Upper lobe of right lung (tissue), 1 donor: ENCODE measurements around the gene GABRG3. TPM values are rescaled to one million over a fixed set of nuclear protein-coding genes. Genes with fewer than 3 reads are reported as not detected.

ENCODE experiments used
- ATAC-seq: fragments of 200-7000 bp; cut with Tn5 transposase; one replicate; pipeline ENCODE4 v1.9.1; 2020; ENCODE audit warnings: mild to moderate bottlenecking, moderate library complexity
- DNase-seq: peaks from one replicate; pipeline ENCODE4 v3.0.0-alpha.2; 2020
- H3K27ac ChIP-seq: fragments of 200-600 bp; one replicate; pipeline ENCODE4 v1.8.0; 2022
- H3K27me3 ChIP-seq: fragments of 200-600 bp; one replicate; pipeline ENCODE4 v1.8.0; 2022; ENCODE audit warnings: mild to moderate bottlenecking
- H3K36me3 ChIP-seq: fragments of 200-600 bp; one replicate; pipeline ENCODE4 v1.8.0; 2022
- H3K4me1 ChIP-seq: fragments of 200-600 bp; one replicate; pipeline ENCODE4 v1.8.0; 2022
- H3K4me3 ChIP-seq: fragments of 200-600 bp; one replicate; pipeline ENCODE4 v1.8.0; 2022; ENCODE audit warnings: mild to moderate bottlenecking
- H3K9me3 ChIP-seq: fragments of 200-600 bp; one replicate; pipeline ENCODE4 v1.8.0; 2022
- CTCF ChIP-seq: fragments of 200-600 bp; IDR thresholded peaks from one replicate; pipeline ENCODE4 v1.8.0; 2022; ENCODE audit warnings: antibody characterized with exemption
- intact Hi-C: fragments of 100-400 bp; cut with DNase I; formaldehyde crosslinking; loops from one replicate; pipeline ENCODE4 v1.11.0; 2022
- total RNA-seq: library from RNA; stranded (reverse); fragmentation: NEBNext Ultra II Directional; extraction: Animal tissue kit (Norgen Biotek cat#: 25700); gene quantifications from one replicate; pipeline ENCODE4 v1.2.1, GENCODE V29; 2021
- donor health status: DM: no; HTN: yes; CAD: no; lungs with severe emphysema.

Gene GABRG3
- total RNA-seq, 1 donor from 2014 or later, result not detected

- H3K36me3 ChIP-seq, result no peaks in the 10 kb centered on the region
- no peaks in the 10 kb centered on the region for H3K27me3 ChIP-seq
- no peak for DNase-seq
- ATAC-seq, result no peak
- no peaks in the 10 kb centered on the region for H3K4me1 ChIP-seq
- H3K27ac ChIP-seq, result no peak overlapping the region
- intact Hi-C loops, result no loop called here
- H3K4me3 ChIP-seq, result no peak overlapping the region
- TF ChIP-seq CTCF, result no peak
- H3K9me3 ChIP-seq, result no peaks in the 10 kb centered on the region
Measured at GRCh38 chr15:27426805-27427204, 455.8 kb downstream of the GABRG3 start.

GRCh38 chr15:27427276-27427675 is 456.3 kb downstream of the GABRG3 start:
- no peak for TF ChIP-seq CTCF
- DNase-seq (no peak), ATAC-seq (no peak)
- Histone ChIP-seq H3K4me3 (no peak overlapping the region), H3K36me3 (no peaks in the 10 kb centered on the region), H3K9me3 (no peaks in the 10 kb centered on the region), H3K27me3 (no peaks in the 10 kb centered on the region), H3K27ac (no peak overlapping the region), H3K4me1 (no peaks in the 10 kb centered on the region)
- intact Hi-C loops, result no loop called here

GRCh38 chr15:27428151-27428550 is 457.2 kb downstream of the GABRG3 start:
- Histone ChIP-seq H3K36me3 (no peaks in the 10 kb centered on the region), H3K27me3 (no peaks in the 10 kb centered on the region), H3K9me3 (no peaks in the 10 kb centered on the region), H3K4me1 (no peaks in the 10 kb centered on the region), H3K4me3 (no peak overlapping the region), H3K27ac (no peak overlapping the region)
- DNase-seq (no peak), ATAC-seq (no peak)
- intact Hi-C loops, result no loop called here
- no peak for TF ChIP-seq CTCF

GRCh38 chr15:27429577-27429976 is 458.6 kb downstream of the GABRG3 start:
- H3K4me3 ChIP-seq, result no peak overlapping the region
- H3K9me3 ChIP-seq, result no peaks in the 10 kb centered on the region
- H3K27ac ChIP-seq, result no peak overlapping the region
- H3K4me1 ChIP-seq, result no peaks in the 10 kb centered on the region
- DNase-seq (no peak), ATAC-seq (no peak)
- H3K27me3 ChIP-seq, result no peaks in the 10 kb centered on the region
- no peak for TF ChIP-seq CTCF
- no peaks in the 10 kb centered on the region for H3K36me3 ChIP-seq
- intact Hi-C loops, result no loop called here

- Histone ChIP-seq H3K4me1 (no peaks in the 10 kb centered on the region), H3K36me3 (no peaks in the 10 kb centered on the region), H3K4me3 (no peak overlapping the region), H3K9me3 (no peaks in the 10 kb centered on the region), H3K27ac (no peak overlapping the region), H3K27me3 (no peaks in the 10 kb centered on the region)
- DNase-seq (no peak), ATAC-seq (no peak)
- no peak for TF ChIP-seq CTCF
- intact Hi-C loops, result no loop called here
Measured at GRCh38 chr15:27433604-27434003, 462.6 kb downstream of the GABRG3 start.
